ENCODE measurements around the gene SCP2D1. TPM values are rescaled to one million over a fixed set of nuclear protein-coding genes. Genes with fewer than 3 reads are reported as not detected.

Gene SCP2D1
- total RNA-seq, 1 experiment from 2014 or later, result not detected

- no TSS peak for BruUV-seq (replicated peaks)
- Mint-ChIP-seq H3K4me1 (ENCODE audit: low read depth, unreplicated experiment) (no peaks in the 10 kb centered on the region), H3K9me3 (ENCODE audit: unreplicated experiment) (peaks cover 9% of the 10 kb centered on the region), H3K27ac (ENCODE audit: unreplicated experiment) (no peak overlapping the region), H3K4me3 (ENCODE audit: unreplicated experiment) (no peak overlapping the region), H3K36me3 (ENCODE audit: insufficient read depth, unreplicated experiment) (no peaks in the 10 kb centered on the region), H3K27me3 (ENCODE audit: insufficient read depth, unreplicated experiment) (peaks cover 11% of the 10 kb centered on the region)
- H3K4me3 ChIP-seq (ENCODE audit: low read depth, low read length), result no peak overlapping the region
- no peaks in the 10 kb centered on the region for H3K4me1 ChIP-seq
- TF ChIP-seq CTCF (IDR thresholded peaks at IDR 0.05; ENCODE audit: insufficient read depth in 1 of 2, low read depth in 1 of 2, low read length in 1 of 2, severe bottlenecking in 1 of 2, unreplicated experiment in 1 of 2), result no peak
- POLR2A ChIA-PET, result no interaction called here
- intact Hi-C loops (cut with micrococcal nuclease; ENCODE audit: unreplicated experiment), result no loop called here
- H3K27me3 ChIP-seq (replicated peaks; ENCODE audit: control insufficient read depth, insufficient read depth, low read length), result no peaks in the 10 kb centered on the region; the same call in 1 of the 2 replicates
- no peaks in the 10 kb centered on the region for H3K36me3 ChIP-seq (ENCODE audit: control insufficient read depth, insufficient read depth, low read length)
- H3K9me3 ChIP-seq, result no peaks in the 10 kb centered on the region
- CTCF ChIA-PET, result no interaction called here
- DNase-seq, result no peak
These were observed 42.3 kb downstream of the SCP2D1 start for GRCh38 chr20:18855882-18856281.

DNA sequence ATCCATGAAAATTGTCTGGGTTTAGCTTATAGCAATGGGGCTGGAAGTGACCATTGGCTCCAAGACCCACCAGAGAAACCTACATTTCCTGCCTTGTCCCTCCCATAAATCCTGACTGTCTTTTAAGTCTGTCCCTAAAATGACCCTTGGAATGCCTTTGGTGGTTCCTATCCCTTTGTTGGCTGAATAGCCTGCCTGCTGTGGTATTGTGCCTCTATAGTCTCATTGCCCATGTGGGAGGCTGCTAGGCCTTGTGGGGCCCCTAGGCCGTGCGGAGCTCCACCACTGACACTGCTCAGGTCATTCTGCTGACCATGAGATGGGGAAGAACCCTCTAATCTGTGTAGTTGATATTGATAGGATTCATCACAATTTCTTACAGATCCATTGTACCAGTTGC is 43.3 kb downstream of the SCP2D1 start:
- ChIA-PET POLR2A (no interaction called here), CTCF (no interaction called here)
- no peak for TF ChIP-seq CTCF (IDR thresholded peaks at IDR 0.05; ENCODE audit: insufficient read depth in 1 of 2, low read depth in 1 of 2, low read length in 1 of 2, severe bottlenecking in 1 of 2, unreplicated experiment in 1 of 2)
- Histone ChIP-seq H3K27me3 (replicated peaks; ENCODE audit: control insufficient read depth, insufficient read depth, low read length) (no peaks in the 10 kb centered on the region; the same call in 1 of the 2 replicates), H3K4me3 (ENCODE audit: low read depth, low read length) (no peak overlapping the region), H3K4me1 (no peaks in the 10 kb centered on the region), H3K9me3 (no peaks in the 10 kb centered on the region), H3K36me3 (ENCODE audit: control insufficient read depth, insufficient read depth, low read length) (no peaks in the 10 kb centered on the region)
- Mint-ChIP-seq H3K36me3 (ENCODE audit: insufficient read depth, unreplicated experiment) (no peaks in the 10 kb centered on the region), H3K4me1 (ENCODE audit: low read depth, unreplicated experiment) (no peaks in the 10 kb centered on the region), H3K4me3 (ENCODE audit: unreplicated experiment) (no peak overlapping the region), H3K9me3 (ENCODE audit: unreplicated experiment) (peaks cover 10% of the 10 kb centered on the region), H3K27ac (ENCODE audit: unreplicated experiment) (no peak overlapping the region), H3K27me3 (ENCODE audit: insufficient read depth, unreplicated experiment) (peaks cover 11% of the 10 kb centered on the region)
- no TSS peak for BruUV-seq (replicated peaks)
- intact Hi-C loops (cut with micrococcal nuclease; ENCODE audit: unreplicated experiment), result no loop called here
- no peak for DNase-seq

DNA sequence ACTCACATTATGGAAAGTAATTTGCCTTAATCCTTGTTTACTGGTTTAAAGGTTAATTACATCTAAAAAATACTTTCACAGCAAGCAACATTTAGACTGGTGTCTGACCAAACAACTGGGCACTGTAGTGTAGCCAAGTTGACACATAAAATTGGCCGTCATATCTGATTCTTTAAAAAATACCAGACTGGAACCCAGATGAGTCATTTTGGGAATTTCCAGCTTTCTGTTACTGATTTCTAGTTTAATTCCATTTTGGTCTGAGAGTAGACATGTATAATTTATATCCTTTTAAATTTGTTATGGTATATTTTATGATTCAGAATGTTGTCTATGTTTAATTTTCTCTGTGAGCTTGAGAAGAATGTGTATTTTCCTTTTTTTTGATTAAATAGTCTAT is 44.1 kb downstream of the SCP2D1 start:
- no peaks in the 10 kb centered on the region for H3K9me3 ChIP-seq
- Mint-ChIP-seq H3K27me3 (ENCODE audit: insufficient read depth, unreplicated experiment) (peaks cover 9% of the 10 kb centered on the region), H3K4me1 (ENCODE audit: low read depth, unreplicated experiment) (no peaks in the 10 kb centered on the region), H3K4me3 (ENCODE audit: unreplicated experiment) (no peak overlapping the region), H3K36me3 (ENCODE audit: insufficient read depth, unreplicated experiment) (no peaks in the 10 kb centered on the region), H3K9me3 (ENCODE audit: unreplicated experiment) (peaks cover 10% of the 10 kb centered on the region), H3K27ac (ENCODE audit: unreplicated experiment) (no peak overlapping the region)
- TF ChIP-seq CTCF (IDR thresholded peaks at IDR 0.05; ENCODE audit: insufficient read depth in 1 of 2, low read depth in 1 of 2, low read length in 1 of 2, severe bottlenecking in 1 of 2, unreplicated experiment in 1 of 2), result no peak
- intact Hi-C loops (cut with micrococcal nuclease; ENCODE audit: unreplicated experiment), result no loop called here
- DNase-seq, result no peak
- ChIA-PET POLR2A (no interaction called here), CTCF (interaction anchor here (0.6 kb wide), 1 partner anchor 29 kb away, joined by 3 read pairs; no protein-coding TSS in a partner anchor)
- no peaks in the 10 kb centered on the region for H3K36me3 ChIP-seq (ENCODE audit: control insufficient read depth, insufficient read depth, low read length)
- BruUV-seq (replicated peaks), result no TSS peak
- no peak overlapping the region for H3K4me3 ChIP-seq (ENCODE audit: low read depth, low read length)
- no peaks in the 10 kb centered on the region for H3K4me1 ChIP-seq
- H3K27me3 ChIP-seq (replicated peaks; ENCODE audit: control insufficient read depth, insufficient read depth, low read length), result no peaks in the 10 kb centered on the region; the same call in 1 of the 2 replicates

All from Caco-2 (cell line).